Ramos (cell line): ENCODE results near the gene ELOVL5.

Experiments
- in situ Hi-C: fragments of 300-500 bp; cut with MboI; formaldehyde crosslinking; loops from one replicate; pipeline ENCODE4 v1.14.3; 2022; ENCODE audit warnings: low sequenced_read_pairs; ENCODE audit not compliant: unreplicated experiment

ELOVL5 gene

GRCh38 chr6:53284901-53285300 is 63.8 kb downstream of the ELOVL5 start:
- in situ Hi-C loops, result loop anchor here (5.0 kb wide), 1 partner anchor 103 kb away; no protein-coding TSS in a partner anchor

- in situ Hi-C loops, result no loop called here
Measured at GRCh38 chr6:53282741-53283140, 66.0 kb downstream of the ELOVL5 start.

GRCh38 chr6:53282234-53282633 is 66.5 kb downstream of the ELOVL5 start:
- in situ Hi-C loops, result no loop called here

- in situ Hi-C loops, result no loop called here
Measured at GRCh38 chr6:53281518-53282215, 67.1 kb downstream of the ELOVL5 start.

GRCh38 chr6:53280207-53280606 is 68.5 kb downstream of the ELOVL5 start:
- in situ Hi-C loops, result no loop called here

- in situ Hi-C loops, result no loop called here
Measured at GRCh38 chr6:53279293-53279692, 69.5 kb downstream of the ELOVL5 start.

- in situ Hi-C loops, result no loop called here
Measured at GRCh38 chr6:53273370-53273769, 75.4 kb downstream of the ELOVL5 start.

GRCh38 chr6:53269827-53270226 is 78.9 kb downstream of the ELOVL5 start:
- in situ Hi-C loops, result no loop called here

GRCh38 chr6:53268858-53269608 is 79.7 kb downstream of the ELOVL5 start:
- in situ Hi-C loops, result no loop called here

GRCh38 chr6:53266553-53267090 is 82.1 kb downstream of the ELOVL5 start:
- in situ Hi-C loops, result no loop called here

GRCh38 chr6:53264915-53265607 is 83.7 kb downstream of the ELOVL5 start:
- in situ Hi-C loops, result no loop called here

- in situ Hi-C loops, result no loop called here
Measured at GRCh38 chr6:53264337-53264736, 84.4 kb downstream of the ELOVL5 start.

- in situ Hi-C loops, result no loop called here
Measured at GRCh38 chr6:53263917-53264316, 84.8 kb downstream of the ELOVL5 start.

- in situ Hi-C loops, result no loop called here
Measured at GRCh38 chr6:53259860-53260580, 88.7 kb downstream of the ELOVL5 start.

GRCh38 chr6:53258774-53259155 is 90.0 kb downstream of the ELOVL5 start:
- in situ Hi-C loops, result no loop called here

- in situ Hi-C loops, result no loop called here
Measured at GRCh38 chr6:53258076-53258773, 90.5 kb downstream of the ELOVL5 start.

- in situ Hi-C loops, result no loop called here
Measured at GRCh38 chr6:53257533-53257932, 91.2 kb downstream of the ELOVL5 start.

- in situ Hi-C loops, result no loop called here
Measured at GRCh38 chr6:53257001-53257400, 91.7 kb downstream of the ELOVL5 start.

GRCh38 chr6:53252177-53252692 is 96.5 kb downstream of the ELOVL5 start:
- in situ Hi-C loops, result no loop called here
